HG02852 (cell line): ENCODE data around the gene PDE4DIP.
"Not testable (repeated sequence)": the region's sequence is repeated elsewhere in the genome, so short reads cannot be mapped to it uniquely, and the experiment has no call there.

ENCODE experiments used
- ATAC-seq: cut with Tn5 transposase; IDR thresholded peaks from one replicate; pipeline ENCODE4 v1.9.1; 2021; ENCODE audit warnings: mild to moderate bottlenecking, moderate library complexity; ENCODE audit not compliant: unreplicated experiment

The PDE4DIP gene

GRCh38 chr1:149033916-149034315 lies 189.7 kb downstream of the PDE4DIP start:
- ATAC-seq = not testable (repeated sequence)

GRCh38 chr1:149043056-149043455 lies 198.8 kb downstream of the PDE4DIP start:
- not testable (repeated sequence) for ATAC-seq

GRCh38 chr1:149064611-149065010 lies 220.4 kb downstream of the PDE4DIP start:
- not testable (repeated sequence) for ATAC-seq

- ATAC-seq = not testable (repeated sequence)
These were observed 231.4 kb downstream of the PDE4DIP start for GRCh38 chr1:149075505-149076127.
